ENCODE measurements around the gene CADM1.

DNA sequence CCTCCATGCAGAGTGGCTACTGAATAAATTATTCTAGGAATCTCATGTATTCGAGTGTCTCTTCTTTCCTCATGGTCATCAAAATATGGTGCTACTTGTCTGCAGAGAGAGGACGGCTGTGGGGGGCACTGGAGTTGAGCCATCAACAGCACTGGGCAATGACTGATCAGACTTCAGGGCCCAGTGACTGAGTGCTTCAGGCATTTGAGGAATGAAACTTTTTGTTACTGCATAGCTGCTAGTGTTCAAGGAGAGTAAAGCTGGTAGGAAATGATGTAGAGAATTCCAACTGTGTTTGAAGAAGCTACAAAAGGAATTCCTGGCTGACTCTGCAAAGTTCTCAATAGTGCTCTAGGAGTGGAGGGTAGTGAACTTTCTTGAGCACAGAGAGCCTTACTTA is 277.7 kb downstream of the CADM1 start:
- TF ChIP-seq POLR2AphosphoS5 (IDR thresholded peaks at IDR 0.05) (no peak), POLR2A (IDR thresholded peaks at IDR 0.05) (no peak), EP300 (IDR thresholded peaks at IDR 0.05) (no peak)
- TF ChIP-seq, protein P1, sequence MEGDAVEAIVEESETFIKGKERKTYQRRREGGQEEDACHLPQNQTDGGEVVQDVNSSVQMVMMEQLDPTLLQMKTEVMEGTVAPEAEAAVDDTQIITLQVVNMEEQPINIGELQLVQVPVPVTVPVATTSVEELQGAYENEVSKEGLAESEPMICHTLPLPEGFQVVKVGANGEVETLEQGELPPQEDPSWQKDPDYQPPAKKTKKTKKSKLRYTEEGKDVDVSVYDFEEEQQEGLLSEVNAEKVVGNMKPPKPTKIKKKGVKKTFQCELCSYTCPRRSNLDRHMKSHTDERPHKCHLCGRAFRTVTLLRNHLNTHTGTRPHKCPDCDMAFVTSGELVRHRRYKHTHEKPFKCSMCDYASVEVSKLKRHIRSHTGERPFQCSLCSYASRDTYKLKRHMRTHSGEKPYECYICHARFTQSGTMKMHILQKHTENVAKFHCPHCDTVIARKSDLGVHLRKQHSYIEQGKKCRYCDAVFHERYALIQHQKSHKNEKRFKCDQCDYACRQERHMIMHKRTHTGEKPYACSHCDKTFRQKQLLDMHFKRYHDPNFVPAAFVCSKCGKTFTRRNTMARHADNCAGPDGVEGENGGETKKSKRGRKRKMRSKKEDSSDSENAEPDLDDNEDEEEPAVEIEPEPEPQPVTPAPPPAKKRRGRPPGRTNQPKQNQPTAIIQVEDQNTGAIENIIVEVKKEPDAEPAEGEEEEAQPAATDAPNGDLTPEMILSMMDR (IDR thresholded peaks at IDR 0.05): no peak
